A673 (cell line): ENCODE results near the gene MIGA1. TPM values are rescaled to one million over a fixed set of nuclear protein-coding genes. Genes with fewer than 3 reads are reported as not detected.
A peak's percentile ranks its signal among the peaks of the same experiment; 100 is the strongest.

Experiments
- BruUV-seq: library from RNA; stranded (reverse); fragments of 400-500 nt; replicated peaks from 2 replicates; lab custom pipeline; 2021; lab: Mats Ljungman, UMichigan
- CTCF ChIA-PET: fragments of 300-600 bp; sonication (Branson Sonifier 250); formaldehyde crosslinking; loops from one replicate; lab custom pipeline; 2022; ENCODE audit warnings: antibody characterized with exemption; lab: Charles Lee
- POLR2A ChIA-PET: fragments of 300-600 bp; sonication (Branson Sonifier 250); formaldehyde crosslinking; loops from one replicate; lab custom pipeline; 2022; ENCODE audit warnings: antibody characterized with exemption; ENCODE audit not compliant: low non-redundant PET; lab: Charles Lee
- DNase-seq: peaks from one replicate; pipeline ENCODE4 v3.0.0-alpha.2; 2015; ENCODE audit warnings: low spot score
- H3K27ac ChIP-seq: fragments of 200-600 bp; sonication (generic); 2 replicates; pipeline ENCODE4 v1.5.1; 2016; ENCODE audit warnings: mixed run types, low read depth, mild to moderate bottlenecking, mixed read lengths, antibody characterized with exemption, low read length; ENCODE audit not compliant: poor library complexity, severe bottlenecking
- H3K27me3 ChIP-seq: fragments of 200-600 bp; sonication (generic); replicated peaks from 2 replicates; pipeline ENCODE4 v1.6.1; 2017; ENCODE audit warnings: mixed run types, low read depth, mild to moderate bottlenecking, mixed read lengths, antibody characterized with exemption, low read length; ENCODE audit not compliant: insufficient read depth, poor library complexity
- H3K36me3 ChIP-seq: fragments of 200-600 bp; sonication (generic); 2 replicates; pipeline ENCODE4 v1.6.1; 2016; ENCODE audit warnings: mixed run types, mild to moderate bottlenecking, mixed read lengths, antibody characterized with exemption, low read length; ENCODE audit not compliant: insufficient read depth, poor library complexity, severe bottlenecking
- H3K4me1 ChIP-seq: fragments of 200-600 bp; sonication (generic); 2 replicates; pipeline ENCODE4 v1.6.1; 2017; ENCODE audit warnings: mixed run types, mild to moderate bottlenecking, mixed read lengths, antibody characterized with exemption, low read length; ENCODE audit not compliant: insufficient read depth, poor library complexity, severe bottlenecking
- H3K4me3 ChIP-seq: fragments of 200-600 bp; sonication (generic); 2 replicates; pipeline ENCODE4 v1.5.1; 2016; ENCODE audit warnings: low read depth, mixed run types, mild to moderate bottlenecking, mixed read lengths, low read length; ENCODE audit not compliant: poor library complexity, severe bottlenecking
- H3K9me3 ChIP-seq: fragments of 200-600 bp; sonication (generic); 2 replicates; pipeline ENCODE4 v1.6.1; 2016; ENCODE audit warnings: mixed run types, low read depth, mild to moderate bottlenecking, mixed read lengths, antibody characterized with exemption, low read length; ENCODE audit not compliant: poor library complexity, severe bottlenecking
- EZH2 ChIP-seq: fragments of 200-600 bp; sonication (generic); IDR thresholded peaks from 2 replicates; pipeline ENCODE4 v1.6.1; 2017; ENCODE audit warnings: borderline replicate concordance, low read depth, mild to moderate bottlenecking, mixed read lengths, antibody characterized with exemption, low read length; ENCODE audit not compliant: poor library complexity, severe bottlenecking
- intact Hi-C: fragments of 100-400 bp; cut with micrococcal nuclease; formaldehyde crosslinking; loops from one replicate; pipeline ENCODE4 v1.10.0; 2022; ENCODE audit not compliant: unreplicated experiment
- total RNA-seq: library from RNA; stranded (reverse); gene quantifications from 2 replicates; pipeline ENCODE4 v1.2.3, GENCODE V29; 2021
- TF ChIP-seq, protein P1 (sequence below): fragments of 300-800, 200-600 bp; sonication (generic); conservative IDR thresholded peaks from 2 replicates; pipeline ENCODE4 v1.5.1; 2017; ENCODE audit warnings: low read depth, mild to moderate bottlenecking, antibody characterized with exemption, low read length, moderate library complexity, mixed read lengths

MIGA1 gene
- total RNA-seq, 1 experiment from 2014 or later = 14.1 TPM

DNA sequence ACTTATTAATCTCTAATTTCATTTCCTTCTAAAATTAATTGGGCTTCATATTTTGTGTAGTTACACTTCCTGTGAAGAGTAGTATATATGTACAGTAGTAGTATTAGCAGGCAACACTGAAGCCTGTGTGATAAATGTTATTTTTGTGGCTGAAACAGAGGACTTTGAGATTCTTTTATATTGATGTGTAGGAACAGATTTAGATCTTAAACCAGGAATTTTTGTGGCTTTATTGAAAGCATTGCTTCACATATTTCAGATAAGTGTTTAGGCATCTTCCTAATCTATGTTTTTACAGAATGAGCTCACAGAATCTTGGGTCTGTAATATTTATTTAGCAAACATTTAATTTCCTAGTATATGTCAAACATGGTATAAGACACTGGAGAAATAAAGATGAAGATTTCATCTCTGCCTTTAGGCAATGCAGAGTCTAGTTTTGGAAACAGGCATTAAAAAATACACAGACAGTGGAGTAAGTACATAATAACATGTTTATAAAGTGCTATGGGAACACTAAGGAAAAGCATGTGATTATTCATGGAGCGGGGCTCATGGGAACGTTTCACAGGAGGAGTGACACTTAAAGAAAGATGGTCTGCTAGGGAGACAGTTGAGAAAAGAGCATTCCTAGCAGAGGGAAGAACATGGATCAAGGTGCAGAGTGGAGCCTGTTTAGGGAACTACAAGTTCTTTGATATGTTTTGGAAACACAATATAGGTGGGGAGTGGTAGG lies 52.7 kb downstream of the MIGA1 start:
- H3K27ac ChIP-seq = no peak overlapping the region
- intact Hi-C loops = no loop called here
- H3K4me1 ChIP-seq = peaks cover 30% of the 10 kb centered on the region
- no peaks in the 10 kb centered on the region for H3K27me3 ChIP-seq
- H3K4me3 ChIP-seq = no peak overlapping the region
- no peak for TF ChIP-seq EZH2
- TF ChIP-seq, protein P1, sequence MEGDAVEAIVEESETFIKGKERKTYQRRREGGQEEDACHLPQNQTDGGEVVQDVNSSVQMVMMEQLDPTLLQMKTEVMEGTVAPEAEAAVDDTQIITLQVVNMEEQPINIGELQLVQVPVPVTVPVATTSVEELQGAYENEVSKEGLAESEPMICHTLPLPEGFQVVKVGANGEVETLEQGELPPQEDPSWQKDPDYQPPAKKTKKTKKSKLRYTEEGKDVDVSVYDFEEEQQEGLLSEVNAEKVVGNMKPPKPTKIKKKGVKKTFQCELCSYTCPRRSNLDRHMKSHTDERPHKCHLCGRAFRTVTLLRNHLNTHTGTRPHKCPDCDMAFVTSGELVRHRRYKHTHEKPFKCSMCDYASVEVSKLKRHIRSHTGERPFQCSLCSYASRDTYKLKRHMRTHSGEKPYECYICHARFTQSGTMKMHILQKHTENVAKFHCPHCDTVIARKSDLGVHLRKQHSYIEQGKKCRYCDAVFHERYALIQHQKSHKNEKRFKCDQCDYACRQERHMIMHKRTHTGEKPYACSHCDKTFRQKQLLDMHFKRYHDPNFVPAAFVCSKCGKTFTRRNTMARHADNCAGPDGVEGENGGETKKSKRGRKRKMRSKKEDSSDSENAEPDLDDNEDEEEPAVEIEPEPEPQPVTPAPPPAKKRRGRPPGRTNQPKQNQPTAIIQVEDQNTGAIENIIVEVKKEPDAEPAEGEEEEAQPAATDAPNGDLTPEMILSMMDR = no peak
- H3K9me3 ChIP-seq = no peaks in the 10 kb centered on the region
- H3K36me3 ChIP-seq = peaks cover 5% of the 10 kb centered on the region
- CTCF ChIA-PET = no interaction called here
- no TSS peak for BruUV-seq
- peak; percentile 22 for DNase-seq
- POLR2A ChIA-PET = no interaction called here

DNA sequence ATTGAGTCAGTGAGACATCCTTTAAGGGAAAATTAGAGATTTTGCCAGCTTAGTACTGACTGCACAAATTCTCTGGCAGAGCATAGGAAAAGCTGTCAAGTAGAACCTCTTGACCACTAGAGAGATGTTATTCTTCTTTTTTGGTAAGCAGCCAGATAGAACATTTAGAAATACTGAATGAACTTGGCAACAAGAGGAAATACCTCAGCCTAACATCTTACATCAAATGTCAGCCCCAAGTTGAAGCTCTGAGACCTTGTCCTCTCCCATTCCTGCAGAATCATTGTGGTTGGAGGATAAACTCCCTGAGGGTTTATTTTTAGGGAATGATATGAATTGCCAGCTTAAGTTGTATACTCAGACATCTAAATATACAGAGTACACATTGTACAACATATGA lies 53.5 kb downstream of the MIGA1 start:
- POLR2A ChIA-PET = no interaction called here
- H3K27me3 ChIP-seq = no peaks in the 10 kb centered on the region
- no peaks in the 10 kb centered on the region for H3K9me3 ChIP-seq
- BruUV-seq = no TSS peak
- TF ChIP-seq EZH2 = no peak
- TF ChIP-seq, protein P1 = no peak
- intact Hi-C loops = no loop called here
- peak; percentile 24 for DNase-seq
- H3K27ac ChIP-seq = no peak overlapping the region
- H3K4me1 ChIP-seq = peaks cover 30% of the 10 kb centered on the region
- H3K4me3 ChIP-seq = no peak overlapping the region
- CTCF ChIA-PET = no interaction called here
- H3K36me3 ChIP-seq = peaks cover 5% of the 10 kb centered on the region

DNA sequence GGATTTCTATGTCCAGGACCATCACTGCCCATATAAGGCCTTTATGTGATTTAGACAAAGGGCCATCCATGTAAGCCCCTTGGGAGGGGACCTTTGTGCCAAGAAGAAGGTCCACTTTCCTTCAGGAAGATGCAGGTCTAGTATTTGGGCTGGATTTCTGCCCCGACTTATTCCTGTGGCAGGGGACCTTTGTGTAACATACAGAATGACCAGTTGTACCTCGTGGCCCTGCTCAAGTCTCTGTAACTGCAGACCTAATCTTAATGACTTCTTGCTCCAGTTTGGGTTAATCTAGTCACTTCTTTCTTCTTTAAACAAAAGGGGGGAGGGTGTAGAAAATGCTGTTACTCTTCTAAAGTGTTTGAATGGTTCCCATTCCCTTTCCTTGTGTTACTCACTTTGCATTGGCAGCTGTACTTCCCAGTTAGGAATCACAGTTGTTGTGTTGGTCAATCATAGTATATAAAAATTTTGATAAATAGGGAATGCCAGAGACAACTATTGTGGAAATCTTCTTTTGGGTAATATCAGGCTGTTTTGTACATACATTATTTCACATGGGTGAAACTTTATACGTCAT lies 54.2 kb downstream of the MIGA1 start:
- Histone ChIP-seq H3K36me3 (peaks cover 5% of the 10 kb centered on the region), H3K27ac (no peak overlapping the region), H3K4me3 (no peak overlapping the region), H3K9me3 (no peaks in the 10 kb centered on the region), H3K4me1 (peaks cover 30% of the 10 kb centered on the region), H3K27me3 (no peaks in the 10 kb centered on the region)
- no peak for TF ChIP-seq EZH2
- TF ChIP-seq, protein P1 = no peak
- DNase-seq = no peak
- POLR2A ChIA-PET = no interaction called here
- no TSS peak for BruUV-seq
- CTCF ChIA-PET = no interaction called here
- intact Hi-C loops = no loop called here
